GM21737 (cell line): Measurements from ENCODE around the gene SPATS2.

Experiments
- ATAC-seq: cut with Tn5 transposase; IDR thresholded peaks from one replicate; pipeline ENCODE4 v1.9.1; 2021; ENCODE audit warnings: mild to moderate bottlenecking, moderate library complexity; ENCODE audit not compliant: unreplicated experiment

The SPATS2 gene

GRCh38 chr12:49552014-49552413 lies 184.8 kb downstream of the SPATS2 start:
- ATAC-seq = no peak

GRCh38 chr12:49552425-49552824 lies 185.2 kb downstream of the SPATS2 start:
- ATAC-seq = no peak

- ATAC-seq = no peak
These were observed 185.6 kb downstream of the SPATS2 start for GRCh38 chr12:49552899-49553298.

GRCh38 chr12:49553512-49554088 lies 186.3 kb downstream of the SPATS2 start:
- no peak for ATAC-seq

- no peak for ATAC-seq
These were observed 187.0 kb downstream of the SPATS2 start for GRCh38 chr12:49554266-49554665.

- ATAC-seq = no peak
These were observed 188.5 kb downstream of the SPATS2 start for GRCh38 chr12:49555631-49556390.

GRCh38 chr12:49556391-49557186 lies 189.3 kb downstream of the SPATS2 start:
- ATAC-seq = no peak

- ATAC-seq = no peak
These were observed 190.1 kb downstream of the SPATS2 start for GRCh38 chr12:49557187-49557916.

GRCh38 chr12:49557917-49558215 lies 190.6 kb downstream of the SPATS2 start:
- no peak for ATAC-seq

- no peak for ATAC-seq
These were observed 191.3 kb downstream of the SPATS2 start for GRCh38 chr12:49558526-49558925.

GRCh38 chr12:49559011-49559675 lies 191.9 kb downstream of the SPATS2 start:
- ATAC-seq = no peak

GRCh38 chr12:49560695-49561094 lies 193.4 kb downstream of the SPATS2 start:
- ATAC-seq = no peak

GRCh38 chr12:49562233-49562632 lies 195.0 kb downstream of the SPATS2 start:
- ATAC-seq = no peak

GRCh38 chr12:49562831-49563230 lies 195.6 kb downstream of the SPATS2 start:
- no peak for ATAC-seq

GRCh38 chr12:49563951-49564685 lies 196.9 kb downstream of the SPATS2 start:
- no peak for ATAC-seq

- ATAC-seq = no peak
These were observed 197.6 kb downstream of the SPATS2 start for GRCh38 chr12:49564686-49565405.

- no peak for ATAC-seq
These were observed 198.4 kb downstream of the SPATS2 start for GRCh38 chr12:49565406-49566265.

GRCh38 chr12:49566361-49566760 lies 199.1 kb downstream of the SPATS2 start:
- ATAC-seq = no peak

- peak; percentile 2 for ATAC-seq
These were observed 200.0 kb downstream of the SPATS2 start for GRCh38 chr12:49567302-49567610.
